ENCODE measurements around the gene JPT2.

The JPT2 gene

DNA sequence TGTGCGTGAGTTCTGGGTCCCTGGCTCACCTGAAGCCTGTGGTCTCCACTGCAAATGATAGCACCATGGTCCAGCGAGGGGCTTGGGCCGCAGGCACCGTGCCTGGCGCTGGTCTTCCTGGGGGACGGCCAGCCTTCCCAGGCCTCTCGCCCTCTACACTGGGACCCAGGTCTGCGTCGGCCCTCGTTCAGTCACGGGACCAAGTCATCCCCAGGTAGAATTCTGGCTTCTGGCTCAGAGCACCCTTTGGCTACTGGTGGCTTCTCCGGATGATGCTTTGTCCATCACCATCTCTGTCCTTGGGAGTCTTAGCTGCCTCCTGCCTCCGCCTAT, 45.5 kb upstream of the JPT2 start:
- Histone ChIP-seq H3K9ac (no peak overlapping the region), H3K36me3 (ENCODE audit: insufficient read depth) (0 out of 2 replicates have a peak, but pooled peaks cover 4% of the 10 kb centered on the region), H3K4me1 (ENCODE audit: low read depth, poor library complexity, severe bottlenecking) (no peaks in the 10 kb centered on the region), H3K4me3 (IDR thresholded peaks at IDR 0.05; ENCODE audit: insufficient read depth, low read depth, low read length) (no peak overlapping the region), H4K20me1 (ENCODE audit: insufficient read depth) (no peaks in the 10 kb centered on the region), H3K27me3 (ENCODE audit: insufficient read depth, low read depth) (no peaks in the 10 kb centered on the region), H3K79me2 (ENCODE audit: insufficient read depth, low read depth) (no peaks in the 10 kb centered on the region), H3K4me2 (no peak overlapping the region), H2AFZ (ENCODE audit: low read depth) (no peak overlapping the region), H3K27ac (no peak overlapping the region)
- TF ChIP-seq, protein P1, sequence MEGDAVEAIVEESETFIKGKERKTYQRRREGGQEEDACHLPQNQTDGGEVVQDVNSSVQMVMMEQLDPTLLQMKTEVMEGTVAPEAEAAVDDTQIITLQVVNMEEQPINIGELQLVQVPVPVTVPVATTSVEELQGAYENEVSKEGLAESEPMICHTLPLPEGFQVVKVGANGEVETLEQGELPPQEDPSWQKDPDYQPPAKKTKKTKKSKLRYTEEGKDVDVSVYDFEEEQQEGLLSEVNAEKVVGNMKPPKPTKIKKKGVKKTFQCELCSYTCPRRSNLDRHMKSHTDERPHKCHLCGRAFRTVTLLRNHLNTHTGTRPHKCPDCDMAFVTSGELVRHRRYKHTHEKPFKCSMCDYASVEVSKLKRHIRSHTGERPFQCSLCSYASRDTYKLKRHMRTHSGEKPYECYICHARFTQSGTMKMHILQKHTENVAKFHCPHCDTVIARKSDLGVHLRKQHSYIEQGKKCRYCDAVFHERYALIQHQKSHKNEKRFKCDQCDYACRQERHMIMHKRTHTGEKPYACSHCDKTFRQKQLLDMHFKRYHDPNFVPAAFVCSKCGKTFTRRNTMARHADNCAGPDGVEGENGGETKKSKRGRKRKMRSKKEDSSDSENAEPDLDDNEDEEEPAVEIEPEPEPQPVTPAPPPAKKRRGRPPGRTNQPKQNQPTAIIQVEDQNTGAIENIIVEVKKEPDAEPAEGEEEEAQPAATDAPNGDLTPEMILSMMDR (conservative IDR thresholded peaks at IDR 0.05; ENCODE audit: low read depth, low read length), result no peak

DNA sequence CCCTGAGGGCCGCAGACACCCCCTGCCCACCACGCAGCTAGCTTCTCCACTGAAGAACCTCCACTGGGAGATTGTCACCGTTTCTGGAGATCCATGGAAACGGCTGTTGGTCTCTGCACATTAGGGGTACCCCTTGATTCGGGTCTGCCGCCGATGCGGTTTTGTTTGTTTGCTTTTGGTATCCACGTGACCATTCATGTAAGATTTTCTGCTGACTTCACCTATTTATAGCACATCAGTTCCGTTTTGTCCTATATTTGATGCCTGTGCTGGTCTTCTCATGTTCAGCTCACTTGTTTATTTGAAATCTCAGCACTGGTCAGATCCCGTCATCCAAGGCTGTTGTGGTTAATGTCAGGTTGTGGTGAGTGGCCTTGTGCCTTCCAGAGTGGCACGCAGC, 44.8 kb upstream of the JPT2 start:
- Histone ChIP-seq H3K9ac (no peak overlapping the region), H2AFZ (ENCODE audit: low read depth) (no peak overlapping the region), H3K79me2 (ENCODE audit: insufficient read depth, low read depth) (no peaks in the 10 kb centered on the region), H3K27ac (no peak overlapping the region), H3K27me3 (ENCODE audit: insufficient read depth, low read depth) (no peaks in the 10 kb centered on the region), H3K4me3 (IDR thresholded peaks at IDR 0.05; ENCODE audit: insufficient read depth, low read depth, low read length) (no peak overlapping the region), H3K4me1 (ENCODE audit: low read depth, poor library complexity, severe bottlenecking) (no peaks in the 10 kb centered on the region), H3K4me2 (no peak overlapping the region), H3K36me3 (ENCODE audit: insufficient read depth) (0 out of 2 replicates have a peak, but pooled peaks cover 4% of the 10 kb centered on the region), H4K20me1 (ENCODE audit: insufficient read depth) (no peaks in the 10 kb centered on the region)
- TF ChIP-seq, protein P1 (conservative IDR thresholded peaks at IDR 0.05; ENCODE audit: low read depth, low read length), result no peak

DNA sequence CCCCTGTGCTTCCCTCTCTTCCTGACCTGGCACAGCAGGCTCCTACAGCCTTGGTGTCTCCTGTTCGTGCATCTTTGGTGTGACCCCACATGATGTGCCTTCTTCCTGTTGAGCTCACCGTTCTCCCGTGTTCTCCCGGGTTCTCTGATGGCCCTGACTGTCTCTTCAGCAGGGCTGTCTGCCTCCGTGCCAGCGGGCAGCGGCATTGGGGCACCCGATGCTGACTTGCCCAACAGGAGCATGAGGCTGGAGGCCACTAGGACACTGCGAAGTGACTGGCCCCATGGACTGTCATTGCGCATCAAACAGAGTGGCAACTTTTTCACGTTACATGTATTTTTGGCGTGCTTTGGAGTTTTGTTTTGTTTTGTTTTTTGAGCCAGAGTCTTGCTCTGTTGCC, 43.5 kb upstream of the JPT2 start:
- H3K36me3 ChIP-seq (ENCODE audit: insufficient read depth), result 0 out of 2 replicates have a peak, but pooled peaks cover 4% of the 10 kb centered on the region
- H3K79me2 ChIP-seq (ENCODE audit: insufficient read depth, low read depth), result no peaks in the 10 kb centered on the region
- no peaks in the 10 kb centered on the region for H3K4me1 ChIP-seq (ENCODE audit: low read depth, poor library complexity, severe bottlenecking)
- no peak overlapping the region for H3K4me3 ChIP-seq (IDR thresholded peaks at IDR 0.05; ENCODE audit: insufficient read depth, low read depth, low read length)
- no peak overlapping the region for H2AFZ ChIP-seq (ENCODE audit: low read depth)
- no peak overlapping the region for H3K27ac ChIP-seq
- H3K9ac ChIP-seq, result no peak overlapping the region
- no peaks in the 10 kb centered on the region for H3K27me3 ChIP-seq (ENCODE audit: insufficient read depth, low read depth)
- TF ChIP-seq, protein P1 (conservative IDR thresholded peaks at IDR 0.05; ENCODE audit: low read depth, low read length), result no peak
- no peaks in the 10 kb centered on the region for H4K20me1 ChIP-seq (ENCODE audit: insufficient read depth)
- no peak overlapping the region for H3K4me2 ChIP-seq

DNA sequence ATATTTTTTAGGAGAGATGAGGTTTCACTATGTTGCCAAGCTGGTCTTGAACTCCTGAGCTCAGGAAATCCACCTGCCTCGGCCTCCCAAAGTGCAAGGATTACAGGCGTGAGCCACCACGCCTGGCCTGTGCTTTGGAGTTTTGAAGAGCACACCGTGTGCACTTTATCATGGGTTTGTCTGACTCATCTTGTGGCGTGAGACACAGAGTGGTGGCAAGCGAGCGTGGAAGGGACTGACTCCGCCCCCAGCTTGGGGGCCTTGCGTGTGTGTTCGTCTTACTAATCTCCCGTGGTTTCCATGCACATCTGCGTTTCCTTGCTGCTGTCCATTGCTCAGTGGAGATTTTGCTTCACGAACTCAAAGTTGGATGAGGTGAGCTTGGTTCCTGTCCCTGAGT, 43.0 kb upstream of the JPT2 start:
- Histone ChIP-seq H2AFZ (ENCODE audit: low read depth) (no peak overlapping the region), H3K79me2 (ENCODE audit: insufficient read depth, low read depth) (no peaks in the 10 kb centered on the region), H3K36me3 (ENCODE audit: insufficient read depth) (0 out of 2 replicates have a peak, but pooled peaks cover 4% of the 10 kb centered on the region), H3K4me3 (IDR thresholded peaks at IDR 0.05; ENCODE audit: insufficient read depth, low read depth, low read length) (no peak overlapping the region), H3K9ac (no peak overlapping the region), H3K27ac (no peak overlapping the region), H4K20me1 (ENCODE audit: insufficient read depth) (no peaks in the 10 kb centered on the region), H3K4me1 (ENCODE audit: low read depth, poor library complexity, severe bottlenecking) (no peaks in the 10 kb centered on the region), H3K27me3 (ENCODE audit: insufficient read depth, low read depth) (no peaks in the 10 kb centered on the region), H3K4me2 (no peak overlapping the region)
- TF ChIP-seq, protein P1 (conservative IDR thresholded peaks at IDR 0.05; ENCODE audit: low read depth, low read length), result no peak
